Measurements from ENCODE around the gene INHBC. TPM values are rescaled to one million over a fixed set of nuclear protein-coding genes. Genes with fewer than 3 reads are reported as not detected.
"Not testable (repeated sequence)": the region's sequence is repeated elsewhere in the genome, so short reads cannot be mapped to it uniquely, and the experiment has no call there.

INHBC gene
- total RNA-seq, 1 experiment from 2014 or later = not detected

DNA sequence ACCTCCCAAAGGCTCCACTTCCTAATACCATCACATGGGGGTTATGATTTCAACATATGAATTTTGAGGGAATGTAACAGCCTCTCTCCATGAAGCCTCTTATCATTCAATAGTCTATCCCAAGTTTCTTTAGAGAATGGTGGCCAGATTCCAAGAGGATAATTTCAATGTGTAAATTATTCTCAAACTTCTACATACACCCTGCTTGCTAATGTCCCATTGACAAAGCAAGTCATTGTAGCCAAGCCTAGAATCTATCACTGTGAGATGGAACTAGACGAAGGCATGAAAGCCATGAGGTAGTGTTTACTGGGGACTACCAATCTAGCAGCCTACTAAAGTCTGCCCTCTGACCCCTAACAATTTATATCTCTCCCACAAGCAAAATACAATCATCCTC lies 3.8 kb downstream of the INHBC start:
- CTCF ChIA-PET = no interaction called here
- H3K36me3 ChIP-seq (ENCODE audit: control insufficient read depth, insufficient read depth, low read length) = no peaks in the 10 kb centered on the region
- H3K27me3 ChIP-seq (ENCODE audit: control insufficient read depth, insufficient read depth, low read length) = no peaks in the 10 kb centered on the region
- POLR2A ChIA-PET = no interaction called here
- TF ChIP-seq, protein P1, sequence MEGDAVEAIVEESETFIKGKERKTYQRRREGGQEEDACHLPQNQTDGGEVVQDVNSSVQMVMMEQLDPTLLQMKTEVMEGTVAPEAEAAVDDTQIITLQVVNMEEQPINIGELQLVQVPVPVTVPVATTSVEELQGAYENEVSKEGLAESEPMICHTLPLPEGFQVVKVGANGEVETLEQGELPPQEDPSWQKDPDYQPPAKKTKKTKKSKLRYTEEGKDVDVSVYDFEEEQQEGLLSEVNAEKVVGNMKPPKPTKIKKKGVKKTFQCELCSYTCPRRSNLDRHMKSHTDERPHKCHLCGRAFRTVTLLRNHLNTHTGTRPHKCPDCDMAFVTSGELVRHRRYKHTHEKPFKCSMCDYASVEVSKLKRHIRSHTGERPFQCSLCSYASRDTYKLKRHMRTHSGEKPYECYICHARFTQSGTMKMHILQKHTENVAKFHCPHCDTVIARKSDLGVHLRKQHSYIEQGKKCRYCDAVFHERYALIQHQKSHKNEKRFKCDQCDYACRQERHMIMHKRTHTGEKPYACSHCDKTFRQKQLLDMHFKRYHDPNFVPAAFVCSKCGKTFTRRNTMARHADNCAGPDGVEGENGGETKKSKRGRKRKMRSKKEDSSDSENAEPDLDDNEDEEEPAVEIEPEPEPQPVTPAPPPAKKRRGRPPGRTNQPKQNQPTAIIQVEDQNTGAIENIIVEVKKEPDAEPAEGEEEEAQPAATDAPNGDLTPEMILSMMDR (IDR thresholded peaks at IDR 0.05) = no peak
- TF ChIP-seq POLR2AphosphoS5 (IDR thresholded peaks at IDR 0.05; ENCODE audit: low read depth, low read length) (no peak), TCF7L2 (IDR thresholded peaks at IDR 0.05; ENCODE audit: low read depth, low read length) (no peak), SIN3A (IDR thresholded peaks at IDR 0.05; ENCODE audit: borderline replicate concordance, insufficient read depth, low read depth, low read length) (no peak)
- TF ChIP-seq, protein P2, sequence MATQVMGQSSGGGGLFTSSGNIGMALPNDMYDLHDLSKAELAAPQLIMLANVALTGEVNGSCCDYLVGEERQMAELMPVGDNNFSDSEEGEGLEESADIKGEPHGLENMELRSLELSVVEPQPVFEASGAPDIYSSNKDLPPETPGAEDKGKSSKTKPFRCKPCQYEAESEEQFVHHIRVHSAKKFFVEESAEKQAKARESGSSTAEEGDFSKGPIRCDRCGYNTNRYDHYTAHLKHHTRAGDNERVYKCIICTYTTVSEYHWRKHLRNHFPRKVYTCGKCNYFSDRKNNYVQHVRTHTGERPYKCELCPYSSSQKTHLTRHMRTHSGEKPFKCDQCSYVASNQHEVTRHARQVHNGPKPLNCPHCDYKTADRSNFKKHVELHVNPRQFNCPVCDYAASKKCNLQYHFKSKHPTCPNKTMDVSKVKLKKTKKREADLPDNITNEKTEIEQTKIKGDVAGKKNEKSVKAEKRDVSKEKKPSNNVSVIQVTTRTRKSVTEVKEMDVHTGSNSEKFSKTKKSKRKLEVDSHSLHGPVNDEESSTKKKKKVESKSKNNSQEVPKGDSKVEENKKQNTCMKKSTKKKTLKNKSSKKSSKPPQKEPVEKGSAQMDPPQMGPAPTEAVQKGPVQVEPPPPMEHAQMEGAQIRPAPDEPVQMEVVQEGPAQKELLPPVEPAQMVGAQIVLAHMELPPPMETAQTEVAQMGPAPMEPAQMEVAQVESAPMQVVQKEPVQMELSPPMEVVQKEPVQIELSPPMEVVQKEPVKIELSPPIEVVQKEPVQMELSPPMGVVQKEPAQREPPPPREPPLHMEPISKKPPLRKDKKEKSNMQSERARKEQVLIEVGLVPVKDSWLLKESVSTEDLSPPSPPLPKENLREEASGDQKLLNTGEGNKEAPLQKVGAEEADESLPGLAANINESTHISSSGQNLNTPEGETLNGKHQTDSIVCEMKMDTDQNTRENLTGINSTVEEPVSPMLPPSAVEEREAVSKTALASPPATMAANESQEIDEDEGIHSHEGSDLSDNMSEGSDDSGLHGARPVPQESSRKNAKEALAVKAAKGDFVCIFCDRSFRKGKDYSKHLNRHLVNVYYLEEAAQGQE (IDR thresholded peaks at IDR 0.05; ENCODE audit: insufficient read depth in 1 of 2, low read depth in 2 of 2, low read length in 1 of 2) = no peak
- no peak for ATAC-seq
- in situ Hi-C loops (cut with HindIII; ENCODE audit: low pct_unique_long_range_greater_than_20kb, low sequenced_read_pairs) (no loop called here), intact Hi-C loops (cut with micrococcal nuclease; ENCODE audit: unreplicated experiment) (no loop called here)
- no peaks in the 10 kb centered on the region for H3K4me1 ChIP-seq (ENCODE audit: control insufficient read depth, insufficient read depth, low read length)
- no peaks in the 10 kb centered on the region for H3K9me3 ChIP-seq (ENCODE audit: control insufficient read depth, insufficient read depth, low read depth, low read length)
- no TSS peak for BruUV-seq (replicated peaks)
- no peak overlapping the region for H3K4me3 ChIP-seq (ENCODE audit: low read depth in 2 of 2, low read length in 2 of 2)
- H3K27ac ChIP-seq (ENCODE audit: low read length) = no peak overlapping the region
- no peak for DNase-seq (ENCODE audit: low read depth, low spot score)

DNA sequence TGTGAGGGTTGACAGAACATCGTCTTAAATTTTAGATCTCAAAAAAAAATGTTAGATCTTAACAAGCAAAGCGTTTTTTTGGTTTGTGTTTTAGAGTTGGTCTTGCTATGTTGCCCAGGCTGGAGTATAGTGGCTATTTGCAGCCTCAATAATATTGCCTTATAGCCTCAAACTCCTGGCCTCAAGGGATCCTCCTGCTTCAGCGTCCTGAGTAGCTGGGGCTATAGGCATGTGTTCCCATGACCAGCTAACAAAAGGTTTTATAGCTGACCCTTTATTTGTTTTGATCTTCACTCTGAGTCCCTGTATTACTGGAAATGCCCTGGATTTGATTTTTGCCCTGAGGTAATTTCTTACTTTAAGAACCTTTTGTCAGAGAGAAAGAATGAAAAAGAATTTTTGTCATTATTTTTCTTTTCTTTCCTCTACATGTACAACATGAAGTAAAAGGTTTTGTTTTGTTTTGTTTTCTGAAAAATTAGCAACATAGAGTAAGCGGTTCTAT lies 5.2 kb downstream of the INHBC start:
- POLR2A ChIA-PET = no interaction called here
- H3K4me1 ChIP-seq (ENCODE audit: control insufficient read depth, insufficient read depth, low read length) = no peaks in the 10 kb centered on the region
- in situ Hi-C loops (cut with HindIII; ENCODE audit: low pct_unique_long_range_greater_than_20kb, low sequenced_read_pairs) = no loop called here
- no peak overlapping the region for H3K27ac ChIP-seq (ENCODE audit: low read length)
- no TSS peak for BruUV-seq (replicated peaks)
- CTCF ChIA-PET = no interaction called here
- DNase-seq (ENCODE audit: low read depth, low spot score) (no peak), ATAC-seq (no peak)
- TF ChIP-seq SIN3A (IDR thresholded peaks at IDR 0.05; ENCODE audit: borderline replicate concordance, insufficient read depth, low read depth, low read length) = no peak
- TF ChIP-seq, protein P2 (IDR thresholded peaks at IDR 0.05; ENCODE audit: insufficient read depth in 1 of 2, low read depth in 2 of 2, low read length in 1 of 2) = no peak
- TF ChIP-seq, protein P1 (IDR thresholded peaks at IDR 0.05) = no peak
- TF ChIP-seq TCF7L2 (IDR thresholded peaks at IDR 0.05; ENCODE audit: low read depth, low read length) = no peak
- no peak for TF ChIP-seq POLR2AphosphoS5 (IDR thresholded peaks at IDR 0.05; ENCODE audit: low read depth, low read length)
- H3K36me3 ChIP-seq (ENCODE audit: control insufficient read depth, insufficient read depth, low read length) = no peaks in the 10 kb centered on the region
- H3K27me3 ChIP-seq (ENCODE audit: control insufficient read depth, insufficient read depth, low read length) = no peaks in the 10 kb centered on the region
- intact Hi-C loops (cut with micrococcal nuclease; ENCODE audit: unreplicated experiment) = no loop called here
- H3K4me3 ChIP-seq (ENCODE audit: low read depth in 2 of 2, low read length in 2 of 2) = no peak overlapping the region
- no peaks in the 10 kb centered on the region for H3K9me3 ChIP-seq (ENCODE audit: control insufficient read depth, insufficient read depth, low read depth, low read length)

DNA sequence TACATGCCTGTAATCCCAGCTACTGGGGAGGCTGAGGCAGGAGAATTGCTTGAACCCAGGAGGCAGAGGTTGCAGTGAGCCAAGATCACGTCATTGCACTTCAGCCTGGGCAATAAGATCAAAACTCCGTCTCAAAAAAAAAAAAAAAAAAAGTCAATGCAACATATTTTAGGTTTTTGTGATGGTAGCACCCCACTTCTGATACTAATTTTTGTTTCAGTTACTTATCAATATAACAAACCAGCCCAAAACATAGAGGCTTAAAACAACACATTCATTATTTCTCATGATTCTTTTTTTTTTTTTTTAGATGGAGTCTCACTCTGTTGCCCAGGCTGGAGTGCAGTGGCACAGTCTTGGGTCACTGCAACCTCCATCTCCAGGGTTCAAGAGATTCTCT lies 6.8 kb downstream of the INHBC start:
- H3K4me3 ChIP-seq (ENCODE audit: low read depth in 2 of 2, low read length in 2 of 2); H3K4me1 ChIP-seq (ENCODE audit: control insufficient read depth, insufficient read depth, low read length); H3K27me3 ChIP-seq (ENCODE audit: control insufficient read depth, insufficient read depth, low read length); H3K36me3 ChIP-seq (ENCODE audit: control insufficient read depth, insufficient read depth, low read length); H3K9me3 ChIP-seq (ENCODE audit: control insufficient read depth, insufficient read depth, low read depth, low read length); ATAC-seq; POLR2A ChIA-PET; in situ Hi-C loops (cut with HindIII; ENCODE audit: low pct_unique_long_range_greater_than_20kb, low sequenced_read_pairs); BruUV-seq (replicated peaks); H3K27ac ChIP-seq (ENCODE audit: low read length); DNase-seq (ENCODE audit: low read depth, low spot score); intact Hi-C loops (cut with micrococcal nuclease; ENCODE audit: unreplicated experiment): not testable (repeated sequence)
- CTCF ChIA-PET = interaction anchor here (1.5 kb wide), 1 partner anchor 11 kb away, joined by 3 read pairs; no protein-coding TSS in a partner anchor
